Skin epidermis (tissue), 12 donors: Measurements from ENCODE around the gene PCSK6.

ENCODE experiments used
- H3K27ac ChIP-seq, 21 experiments: fragments of 200-600 bp; sonication (generic) in 11 of 21; one replicate each; pipeline ENCODE4 v1.5.0; 2020; ENCODE audit warnings: mild to moderate bottlenecking in 3 of 21, inconsistent platforms in 2 of 21, moderate library complexity in 2 of 21
- H3K4me3 ChIP-seq, 7 experiments: fragments of 200-600 bp; sonication (generic) in 2 of 7; one replicate each; pipeline ENCODE4 v1.5.0; 2020; ENCODE audit warnings: inconsistent platforms in 2 of 7, mild to moderate bottlenecking in 2 of 7, moderate library complexity in 1 of 7

The PCSK6 gene

DNA sequence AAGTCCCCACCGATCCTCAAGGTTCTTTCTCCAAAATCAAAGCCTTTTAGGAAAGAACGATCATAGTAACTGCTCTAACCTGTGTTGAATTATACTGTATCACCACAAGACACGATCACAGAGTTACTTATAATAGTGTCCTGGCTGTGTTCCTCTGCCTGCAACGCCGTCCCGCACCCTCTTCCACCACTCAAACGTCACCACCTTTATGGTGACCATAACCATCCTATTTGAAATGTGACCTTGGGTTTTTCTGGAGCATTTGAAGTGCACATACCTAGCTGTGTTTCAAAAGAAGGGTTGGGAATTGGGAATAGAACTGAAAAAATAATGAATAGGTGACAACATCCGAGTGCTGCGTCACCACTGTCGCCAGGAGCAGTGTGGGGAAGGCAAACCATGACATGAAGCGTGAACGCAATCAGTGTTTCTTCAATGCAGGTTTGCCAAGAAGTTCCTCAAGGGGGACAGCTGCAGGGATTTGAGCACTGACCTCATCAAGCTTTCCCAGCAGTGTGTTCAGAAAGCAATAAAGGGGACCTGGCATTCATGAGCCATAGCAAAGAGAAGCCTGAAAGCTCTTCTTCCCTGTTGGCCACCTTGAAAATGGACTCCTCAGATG is 211.5 kb downstream of the PCSK6 start:
- Histone ChIP-seq H3K27ac (peak overlapping the region in 14 of 21 experiments; percentile 52 to 95 (median 90)), H3K4me3 (peak overlapping the region; percentile 72 to 100 (median 79))

DNA sequence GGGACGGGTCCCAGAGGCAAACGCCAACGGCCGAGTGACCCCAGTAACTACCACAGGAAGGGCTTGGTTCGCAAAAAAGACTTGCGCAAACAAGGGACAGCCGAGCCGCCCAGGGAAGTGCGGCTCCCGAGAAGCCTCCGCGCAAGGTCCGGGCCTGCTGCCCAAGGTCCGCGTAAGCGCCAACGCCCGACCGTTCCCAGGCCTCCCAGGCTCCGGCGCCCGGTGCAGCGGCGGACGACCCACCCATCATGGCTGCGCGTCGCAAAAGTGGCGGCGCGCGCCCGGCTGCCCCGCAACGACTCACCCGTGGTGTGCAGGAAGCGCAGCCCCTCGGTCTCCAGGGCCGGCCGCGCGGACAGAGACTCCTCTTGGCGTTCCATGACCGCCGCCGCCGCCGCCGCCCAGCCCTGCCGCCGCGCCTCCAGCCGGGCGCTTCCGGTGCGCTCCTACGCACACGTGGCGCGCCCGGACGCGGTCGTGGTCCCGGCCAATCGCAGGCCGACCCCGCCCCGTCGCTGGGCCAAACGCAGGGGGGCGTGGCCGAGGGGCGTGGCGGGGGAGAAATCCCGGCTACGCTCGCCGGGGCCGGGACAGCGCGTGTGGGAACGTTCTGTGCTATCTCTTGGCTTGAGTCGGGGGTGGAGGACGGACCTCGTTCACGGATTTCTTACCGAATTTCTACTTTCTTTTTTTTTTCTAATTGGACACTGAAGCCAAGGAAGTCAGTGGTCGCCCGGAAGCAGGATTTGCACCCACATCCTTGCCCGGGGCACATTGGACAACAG is 212.3 kb downstream of the PCSK6 start, which contains the start of gene SELENOS:
TSS of gene SELENOS (minus strand) at position 448 of the 785 bp plus-strand sequence. CDS start at position 380, 68 bp downstream.
- peak within 1 kb of the TSS; percentile 31 to 95 (median 90) for H3K27ac ChIP-seq
- peak within 1 kb of the TSS; percentile 72 to 100 (median 79) for H3K4me3 ChIP-seq

DNA sequence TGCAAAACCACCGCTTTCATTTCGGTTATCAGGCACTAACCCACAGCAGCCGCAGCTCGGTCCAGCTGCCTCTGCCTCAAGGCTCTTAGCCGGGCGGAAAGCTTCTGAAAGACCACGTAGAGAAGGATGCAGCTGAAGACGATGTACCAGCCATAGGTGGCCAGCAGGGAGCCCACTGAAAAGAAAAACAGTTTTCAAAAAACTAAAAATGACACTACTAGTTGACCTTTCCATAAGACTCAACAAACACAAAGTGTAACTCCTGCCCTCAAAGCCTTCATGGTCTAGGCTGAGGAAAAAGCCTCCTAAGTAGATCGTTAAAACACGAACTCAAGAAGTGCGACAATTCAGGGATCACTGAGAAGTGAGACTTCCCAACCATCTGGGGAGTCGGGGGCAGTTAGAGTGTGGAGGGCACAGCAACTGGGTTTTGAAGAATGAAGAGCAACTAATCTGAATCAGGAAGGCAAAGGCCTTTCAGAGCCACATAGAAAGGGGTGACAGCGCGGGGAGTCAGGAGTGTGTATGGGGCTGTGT is 212.9 kb downstream of the PCSK6 start:
- H3K4me3 ChIP-seq: peak overlapping the region; percentile 72 to 100 (median 79)
- peak overlapping the region; percentile 31 to 95 (median 90) for H3K27ac ChIP-seq

GRCh38 chr15:101275018-101275417 is 214.5 kb downstream of the PCSK6 start:
- Histone ChIP-seq H3K4me3 (no peak overlapping the region), H3K27ac (no peak overlapping the region)

GRCh38 chr15:101273534-101273933 is 216.0 kb downstream of the PCSK6 start:
- no peak overlapping the region for H3K4me3 ChIP-seq
- H3K27ac ChIP-seq: no peak overlapping the region

DNA sequence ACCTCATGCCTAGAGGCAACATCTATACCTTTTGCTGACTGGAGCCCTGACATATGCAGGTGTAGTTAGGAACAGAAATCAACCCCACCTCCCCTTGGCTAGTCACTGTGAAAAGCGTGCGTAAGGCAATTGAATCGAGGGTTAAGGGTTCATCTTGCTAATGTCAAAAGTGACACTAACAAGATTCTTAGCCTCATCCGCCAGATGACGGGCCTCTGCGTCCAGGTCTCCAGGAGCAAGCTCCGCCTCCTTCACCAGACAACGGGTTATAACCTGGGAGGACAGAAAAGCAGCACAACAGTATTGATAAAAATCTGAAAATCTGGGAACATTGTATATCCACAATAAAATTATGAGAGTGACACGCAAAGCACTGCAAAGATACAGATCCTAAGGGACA is 216.9 kb downstream of the PCSK6 start:
- Histone ChIP-seq H3K4me3 (no peak overlapping the region), H3K27ac (no peak overlapping the region)

- Histone ChIP-seq H3K27ac (no peak overlapping the region), H3K4me3 (no peak overlapping the region)
These were observed 219.9 kb downstream of the PCSK6 start for GRCh38 chr15:101269479-101270223.

GRCh38 chr15:101267320-101268104 is 222.0 kb downstream of the PCSK6 start:
- H3K27ac ChIP-seq: peak overlapping the region in 12 of 21 experiments; percentile 16 to 80 (median 60)
- H3K4me3 ChIP-seq: no peak overlapping the region

DNA sequence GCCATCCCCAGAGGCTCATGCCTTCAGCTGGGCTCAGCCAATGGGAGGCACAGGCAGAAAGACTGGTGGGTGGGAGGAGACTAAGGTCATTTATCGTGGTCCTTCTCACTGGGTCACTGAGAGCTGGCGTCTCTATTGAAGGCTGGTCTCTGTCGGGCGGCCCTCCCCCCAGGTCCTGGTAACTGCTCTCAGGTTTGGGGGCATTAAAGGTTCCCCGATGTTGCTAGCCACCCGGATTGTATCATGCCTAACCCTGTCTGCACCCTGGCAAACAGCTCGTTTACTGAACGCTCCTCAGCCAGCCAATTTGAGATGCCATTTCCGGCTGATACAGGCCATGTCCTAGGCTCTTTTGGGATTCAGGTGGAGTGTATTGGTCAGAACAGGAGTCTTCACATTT is 222.7 kb downstream of the PCSK6 start:
- H3K4me3 ChIP-seq: no peak overlapping the region
- peak overlapping the region in 17 of 21 experiments; percentile 2 to 80 (median 57) for H3K27ac ChIP-seq

- Histone ChIP-seq H3K27ac (peak overlapping the region in 14 of 21 experiments; percentile 22 to 80 (median 56)), H3K4me3 (no peak overlapping the region)
These were observed 223.5 kb downstream of the PCSK6 start for GRCh38 chr15:101266034-101266433.

GRCh38 chr15:101264911-101265641 is 224.4 kb downstream of the PCSK6 start:
- Histone ChIP-seq H3K4me3 (no peak overlapping the region), H3K27ac (peak overlapping the region in 13 of 21 experiments; percentile 9 to 80 (median 55))

DNA sequence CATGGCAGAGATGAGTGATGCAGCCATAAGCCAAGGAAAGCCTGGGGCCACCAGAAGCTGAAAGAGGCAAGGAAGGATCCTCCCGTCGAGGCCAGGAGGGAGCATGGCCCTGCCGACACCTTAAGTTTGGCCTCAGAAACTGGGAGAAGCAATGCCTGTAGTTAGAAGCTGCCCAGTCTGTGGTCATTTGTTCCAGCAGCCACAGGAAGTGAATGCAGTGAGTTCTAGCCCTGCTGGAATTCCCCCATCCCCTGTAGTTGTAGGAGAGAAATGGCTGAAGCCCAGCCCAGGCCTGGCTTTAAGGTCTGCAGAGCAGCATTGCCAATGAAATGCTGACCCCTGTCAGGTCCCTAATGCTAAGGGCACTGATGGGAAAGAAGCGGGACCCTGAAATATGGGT is 225.5 kb downstream of the PCSK6 start:
- H3K4me3 ChIP-seq: no peak overlapping the region
- peak overlapping the region in 9 of 21 experiments; percentile 10 to 51 (median 40) for H3K27ac ChIP-seq

DNA sequence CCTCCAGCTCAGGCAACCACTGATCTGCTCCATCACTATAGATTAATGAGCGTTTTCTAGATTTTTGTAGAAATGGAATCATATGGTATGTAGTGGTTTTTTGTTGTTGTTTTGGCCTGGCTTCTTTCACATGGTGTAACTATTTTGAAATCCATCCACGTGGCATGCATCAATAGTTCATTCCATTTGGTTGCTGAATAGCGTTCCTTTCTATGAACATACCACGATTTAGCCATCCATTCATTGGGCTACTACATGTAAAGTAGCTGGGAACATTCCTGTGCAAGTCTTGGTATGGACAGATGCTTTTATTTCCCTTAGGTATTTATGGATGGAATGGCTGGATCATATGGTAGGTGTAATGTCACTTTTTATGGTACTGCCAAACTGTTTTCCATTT is 227.0 kb downstream of the PCSK6 start:
- Histone ChIP-seq H3K27ac (no peak overlapping the region), H3K4me3 (no peak overlapping the region)

DNA sequence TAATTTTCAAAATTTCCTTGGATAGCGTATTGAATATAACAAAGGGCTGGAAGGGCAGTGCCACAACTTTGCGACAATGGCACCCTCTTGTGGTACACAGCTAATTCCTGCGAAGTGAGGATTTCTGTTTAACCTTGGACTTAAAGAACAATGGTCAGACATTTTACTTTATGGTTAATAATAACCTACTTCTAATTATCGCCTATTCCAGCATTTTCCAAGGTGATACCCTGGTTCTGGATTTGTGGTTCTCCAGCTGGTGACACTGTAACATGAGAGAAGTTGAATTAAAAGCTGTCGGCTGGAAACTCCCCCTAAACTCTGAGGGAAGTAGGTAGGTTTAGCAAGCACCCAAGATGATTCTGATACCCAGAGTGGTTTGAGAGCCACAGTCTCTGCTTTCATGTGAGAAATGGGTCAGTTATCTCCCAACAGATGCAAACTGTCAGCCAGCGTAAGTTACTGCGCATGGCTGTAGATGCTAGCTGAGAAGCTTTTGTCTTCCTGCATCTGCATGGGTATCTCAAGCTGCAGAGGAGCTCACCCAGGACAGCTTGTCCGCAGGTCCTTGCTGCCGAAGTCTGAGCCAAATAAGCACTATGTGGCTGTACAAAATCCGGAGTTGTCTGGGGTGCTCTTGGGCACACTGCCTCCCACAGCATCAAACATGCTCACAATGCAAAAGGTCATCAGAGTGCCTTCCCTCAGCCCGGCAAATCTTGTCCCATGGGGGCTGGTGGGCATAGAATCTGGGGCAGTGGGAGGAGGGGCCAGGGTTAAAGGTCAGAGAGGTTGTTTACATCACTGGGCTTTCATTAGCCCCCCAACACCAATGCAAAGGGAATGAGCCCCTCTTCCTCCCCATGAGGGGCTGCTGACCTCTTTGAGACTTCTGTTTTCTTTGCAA is 231.0 kb downstream of the PCSK6 start:
- Histone ChIP-seq H3K27ac (no peak overlapping the region), H3K4me3 (no peak overlapping the region)

DNA sequence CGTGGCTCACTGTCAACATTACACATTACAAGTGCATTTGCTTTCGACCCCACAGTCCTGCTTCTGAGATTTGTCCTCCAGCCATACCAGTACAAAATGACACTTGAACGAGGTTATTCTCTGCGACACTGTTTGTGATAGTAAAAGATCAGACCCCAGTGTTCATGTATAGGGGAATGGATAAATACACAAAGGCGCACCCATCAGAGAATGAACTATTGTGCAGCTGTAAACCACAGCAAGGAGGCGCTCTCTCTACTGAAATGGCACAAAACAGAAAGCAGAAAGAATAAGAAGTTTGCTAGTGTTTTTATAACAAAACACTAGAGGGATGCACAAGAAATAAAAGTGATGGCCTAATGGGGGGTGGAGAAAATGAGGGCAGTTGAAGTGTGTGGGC is 232.8 kb downstream of the PCSK6 start:
- Histone ChIP-seq H3K4me3 (no peak overlapping the region), H3K27ac (no peak overlapping the region)

- H3K4me3 ChIP-seq: no peak overlapping the region
These were observed 233.8 kb downstream of the PCSK6 start for GRCh38 chr15:101255615-101256241.

DNA sequence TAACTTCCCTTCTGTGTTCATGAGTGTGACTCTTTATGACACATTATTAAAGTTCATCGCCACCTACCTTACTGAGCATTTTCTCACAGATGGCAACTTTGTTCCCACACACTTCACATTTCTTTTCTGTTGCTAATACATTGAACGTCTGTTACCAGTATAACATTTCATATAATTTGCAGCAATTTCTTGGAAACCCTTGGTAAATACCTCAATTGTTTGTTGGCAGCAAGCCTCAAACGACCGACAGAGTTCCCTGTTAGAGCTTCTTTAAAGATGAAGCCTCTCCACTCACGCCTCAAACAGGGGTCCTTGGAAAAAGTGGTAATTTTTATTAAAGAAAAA is 234.5 kb downstream of the PCSK6 start:
- no peak overlapping the region for H3K4me3 ChIP-seq
- peak overlapping the region in 1 of 21 experiments; percentile 23 for H3K27ac ChIP-seq

More at GRCh38 chr15:101255615-101256241, 233.8 kb downstream of the PCSK6 start:
- peak overlapping the region in 2 of 21 experiments; percentile 7 to 23 for H3K27ac ChIP-seq
